AG08395 (cell line): ENCODE results near the gene SCN7A.
A peak's percentile ranks its signal among the peaks of the same experiment; 100 is the strongest.
"Not testable (repeated sequence)": the region's sequence is repeated elsewhere in the genome, so short reads cannot be mapped to it uniquely, and the experiment has no call there.

ENCODE experiments used
- DNase-seq: peaks from one replicate; pipeline ENCODE4 v3.0.0; 2012; ENCODE audit warnings: mixed read lengths, low spot score

The SCN7A gene

DNA sequence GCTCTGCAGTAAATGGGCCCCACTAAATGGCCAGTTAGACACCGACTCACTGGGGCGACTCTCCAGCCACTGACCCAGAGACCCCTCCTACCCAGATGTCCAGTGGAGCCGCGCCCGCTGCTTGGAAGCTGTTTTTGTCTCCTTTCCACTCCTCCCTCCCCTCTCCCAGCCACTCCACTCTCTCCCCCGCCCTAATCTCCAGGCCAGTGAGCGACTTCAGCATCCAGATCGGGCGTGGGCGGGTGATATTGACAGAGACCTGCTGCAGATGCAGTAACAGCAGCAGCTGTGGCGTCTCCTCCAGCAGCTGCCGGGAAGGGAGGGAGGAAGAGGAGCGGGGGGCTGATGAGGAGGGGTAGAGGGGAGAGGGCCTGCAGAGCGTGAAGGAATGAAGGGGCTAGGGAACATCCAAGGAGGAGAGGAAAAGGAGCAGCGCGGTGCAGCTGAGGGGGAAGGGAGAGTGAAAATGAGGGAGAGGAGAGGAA, at the start of gene SCN7A:
TSS of gene SCN7A (minus strand) at position 110 of the 485 bp plus-strand sequence. CDS start 16,553 bp downstream, outside the sequence.
- no peak for DNase-seq

- DNase-seq = peak; percentile 47
Observed at GRCh38 chr2:166539340-166540162, 45.5 kb upstream of the SCN7A start.

- DNase-seq = no peak
Observed at GRCh38 chr2:166536111-166536510, 42.1 kb upstream of the SCN7A start.

DNA sequence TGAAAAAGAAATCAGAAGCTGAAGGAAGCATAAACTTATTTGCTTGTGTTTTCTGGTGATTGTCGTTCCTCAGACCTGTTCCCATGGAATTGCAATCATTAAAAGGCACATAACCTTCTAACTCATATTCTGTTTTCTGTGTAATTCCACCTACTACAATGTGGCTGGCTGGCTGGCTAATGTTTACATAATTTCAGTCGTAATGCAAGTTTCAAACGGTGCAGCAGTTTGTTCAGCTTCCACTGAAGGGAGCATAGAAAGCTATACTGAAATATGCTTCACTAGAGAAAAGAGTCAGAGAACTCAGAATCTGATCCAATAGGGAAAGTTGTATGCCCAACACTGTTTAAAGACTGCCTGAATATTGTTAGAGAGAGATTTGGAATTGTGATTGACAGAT, 27.1 kb upstream of the SCN7A start:
- no peak for DNase-seq

DNA sequence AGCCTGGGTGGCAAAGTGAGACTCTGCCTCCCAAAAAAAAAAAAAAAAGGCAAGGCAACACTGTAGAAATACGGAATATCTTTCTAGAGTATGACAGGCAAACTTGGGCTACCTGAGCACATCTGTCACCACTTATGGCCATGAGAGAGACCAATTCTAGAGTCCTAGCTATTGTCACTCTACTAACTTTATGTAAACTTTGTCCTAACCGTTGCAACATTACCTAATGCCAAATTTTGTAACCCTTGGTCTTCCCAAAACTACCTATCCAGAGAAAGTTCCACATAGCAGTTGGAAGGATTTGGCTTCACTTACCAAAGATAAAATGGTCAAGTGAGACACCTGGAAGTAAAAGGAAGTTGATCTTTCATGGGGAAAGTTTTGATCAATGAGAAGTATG, 26.6 kb upstream of the SCN7A start:
- no peak for DNase-seq

DNA sequence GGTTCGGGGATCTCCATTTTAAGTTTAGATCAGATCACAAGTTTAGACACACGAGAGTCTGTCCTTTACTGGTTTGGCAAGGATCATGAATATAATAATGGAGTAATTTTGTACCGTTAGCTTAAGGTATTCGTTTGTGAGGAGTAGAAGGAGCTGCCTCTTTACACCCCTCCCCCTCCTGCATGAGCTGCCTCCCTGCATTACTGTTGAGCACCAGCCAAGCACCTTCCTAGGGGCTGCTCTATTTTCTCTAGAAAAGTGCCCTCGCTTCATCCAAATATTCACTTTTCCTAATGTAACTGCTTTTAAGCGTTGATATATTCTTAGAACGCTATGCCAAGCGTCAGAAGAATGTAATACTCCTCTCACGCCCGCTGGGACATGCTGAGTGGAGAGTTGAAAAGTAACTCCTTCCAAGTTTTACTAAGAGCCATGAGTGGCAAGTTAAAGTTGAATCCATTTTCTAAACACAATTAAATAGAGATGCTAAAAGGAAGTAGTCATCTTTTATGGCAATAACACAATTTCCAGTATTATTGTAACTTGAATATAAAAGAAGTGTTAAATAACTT, 25.4 kb upstream of the SCN7A start:
- no peak for DNase-seq

DNA sequence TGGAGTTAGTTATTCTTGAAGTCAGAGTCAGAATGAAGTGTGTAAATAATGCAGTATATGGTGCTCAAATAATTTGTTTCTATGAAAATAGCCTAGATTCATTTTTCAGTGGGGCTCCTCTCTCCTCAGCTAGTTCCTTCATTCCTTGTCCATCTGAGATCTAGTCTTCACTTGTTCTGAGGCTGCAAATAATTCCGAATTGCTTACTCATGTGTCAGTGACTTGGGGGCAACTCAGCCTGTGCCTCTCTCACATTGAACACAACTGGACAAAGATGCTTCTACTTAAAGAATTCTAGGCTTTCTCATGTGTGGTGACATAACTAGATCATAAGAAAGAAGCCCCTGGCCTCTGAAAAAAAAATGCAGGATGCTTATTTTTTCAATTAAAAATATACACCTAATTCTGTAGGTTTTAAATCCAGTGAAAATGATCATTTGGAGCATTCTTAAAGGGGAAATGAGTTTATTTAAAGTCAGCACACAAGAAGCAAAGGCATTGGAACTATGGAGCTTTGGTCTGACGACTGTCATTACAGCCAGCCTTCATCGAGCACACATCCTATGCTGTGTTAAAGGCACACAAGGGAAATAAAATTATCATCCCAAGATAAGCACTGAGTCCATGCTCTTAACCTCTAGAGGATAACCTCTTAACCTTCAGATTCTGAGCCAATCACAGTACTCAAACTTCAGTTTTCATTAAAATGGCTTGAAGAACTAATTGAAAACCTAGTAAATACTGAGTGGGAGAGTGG, 24.8 kb upstream of the SCN7A start:
- no peak for DNase-seq

- no peak for DNase-seq
Observed at GRCh38 chr2:166517533-166518061, 23.5 kb upstream of the SCN7A start.

GRCh38 chr2:166516712-166517303, 22.8 kb upstream of the SCN7A start:
- DNase-seq = peak; percentile 15

GRCh38 chr2:166513952-166514351, 19.9 kb upstream of the SCN7A start:
- no peak for DNase-seq

DNA sequence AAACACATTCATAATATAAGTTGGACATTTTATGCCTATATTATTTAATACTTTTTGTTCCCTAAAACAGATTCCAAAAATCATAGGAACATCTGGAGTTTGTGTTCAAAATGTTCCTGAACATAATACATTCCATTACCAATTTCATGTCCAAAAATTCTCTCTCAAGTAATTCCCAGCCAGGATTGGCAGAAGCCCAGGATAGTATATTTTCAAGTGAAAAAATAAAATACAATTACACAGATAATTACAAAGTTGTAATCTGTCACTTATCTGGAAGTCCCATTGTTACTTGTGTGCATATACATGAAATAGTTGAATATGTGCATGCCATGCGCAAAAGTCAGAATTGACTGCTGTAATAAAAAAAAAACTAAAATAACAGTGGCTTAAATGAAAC, 5.2 kb upstream of the SCN7A start:
- no peak for DNase-seq

- DNase-seq = no peak
Observed at GRCh38 chr2:166491461-166491860, 2.6 kb downstream of the SCN7A start.

DNA sequence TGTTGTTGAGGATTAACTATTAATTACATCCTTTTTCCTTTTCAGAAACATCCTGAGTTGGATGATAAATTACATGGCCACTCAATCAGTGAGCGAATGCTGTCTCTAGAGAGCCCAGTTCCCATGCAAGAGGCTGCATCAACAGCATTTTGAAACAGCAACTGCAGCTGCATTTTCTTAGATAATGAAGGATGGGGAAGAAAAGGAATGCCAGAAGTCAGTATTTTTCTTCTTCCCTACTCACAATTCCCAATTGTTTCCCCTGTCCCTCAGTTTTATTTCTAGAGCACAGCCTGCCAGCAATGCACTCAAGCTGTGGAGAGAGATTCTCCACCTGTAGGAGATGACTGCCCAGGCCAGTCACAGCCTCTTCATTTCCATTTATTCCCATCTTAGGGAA, 6.9 kb downstream of the SCN7A start:
- DNase-seq = no peak

DNA sequence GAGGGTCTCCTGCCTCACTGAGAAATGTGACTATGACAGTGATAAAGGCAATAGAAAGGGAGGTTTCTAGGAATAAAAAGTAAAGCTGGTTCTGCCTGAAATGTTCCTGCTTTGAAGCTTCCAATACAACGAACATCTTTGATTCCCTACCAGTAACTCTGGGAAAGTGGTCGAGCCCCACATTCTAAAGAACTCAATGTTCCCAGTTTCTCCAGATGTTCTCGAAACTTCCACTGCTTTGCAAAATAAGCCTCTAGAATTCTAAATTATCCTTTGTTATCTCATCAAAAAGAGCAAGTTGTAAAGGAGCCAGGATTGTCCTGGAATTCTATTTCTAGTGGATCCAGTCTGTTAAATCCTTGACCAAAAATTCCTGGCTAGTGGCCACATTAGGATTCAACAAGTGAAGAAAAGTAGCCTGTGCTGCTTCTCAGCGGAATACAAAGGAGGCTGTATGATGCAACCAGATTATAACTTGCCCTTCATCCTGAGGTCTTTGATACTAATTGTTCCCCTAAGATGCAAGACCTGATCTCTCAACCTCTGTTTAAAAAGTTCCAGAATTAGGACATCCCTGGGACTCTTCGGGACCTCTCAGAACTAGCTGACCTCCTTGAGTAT, 8.4 kb downstream of the SCN7A start:
- no peak for DNase-seq

DNA sequence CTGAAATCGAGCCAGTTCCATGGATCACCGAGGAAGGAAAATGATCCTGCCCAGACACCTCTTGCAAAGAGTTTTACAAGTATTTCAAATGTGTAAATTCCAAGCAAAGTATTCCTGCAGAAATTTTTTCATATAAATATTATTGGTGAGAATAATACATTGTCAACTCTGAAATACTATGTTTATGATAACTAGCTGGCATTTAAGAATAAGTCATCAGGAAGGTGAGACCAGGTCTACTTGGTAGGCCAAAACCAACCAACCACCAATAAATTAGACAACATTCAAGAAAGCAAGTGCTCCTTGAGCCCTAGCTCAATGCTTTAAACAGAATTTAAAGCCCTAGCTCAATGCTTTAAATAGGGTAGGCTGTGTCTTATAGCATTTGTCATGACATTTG, 21.7 kb downstream of the SCN7A start:
- no peak for DNase-seq

GRCh38 chr2:166468124-166469024, 25.7 kb downstream of the SCN7A start:
- DNase-seq = no peak

DNA sequence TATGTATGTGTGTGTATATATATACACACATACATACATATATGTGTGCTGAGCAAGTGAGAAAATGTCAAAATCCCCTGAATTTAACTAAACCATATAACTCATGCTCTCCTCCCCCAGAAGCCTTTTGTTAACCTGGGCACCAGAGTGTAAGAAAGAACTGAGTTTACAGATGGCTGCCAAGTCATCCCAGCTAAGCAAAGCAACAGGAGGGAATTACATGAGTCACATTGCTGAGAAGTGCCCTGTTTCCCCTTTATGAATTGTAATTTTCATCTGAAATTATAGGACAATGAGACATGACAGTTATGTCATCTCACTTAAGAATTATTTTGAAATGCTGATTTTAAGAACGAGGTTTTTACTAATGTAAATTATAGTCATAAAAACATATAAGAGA, 29.9 kb downstream of the SCN7A start:
- no peak for DNase-seq

- DNase-seq = no peak
Observed at GRCh38 chr2:166463640-166464039, 30.4 kb downstream of the SCN7A start.

- DNase-seq = no peak
Observed at GRCh38 chr2:166458674-166459073, 35.4 kb downstream of the SCN7A start.

- not testable (repeated sequence) for DNase-seq
Observed at GRCh38 chr2:166455823-166456222, 38.2 kb downstream of the SCN7A start.
